HCT116 (cell line): ENCODE results near the gene GALNT6. TPM values are rescaled to one million over a fixed set of nuclear protein-coding genes. Genes with fewer than 3 reads are reported as not detected.

Source experiments
- ATAC-seq: fragments of 200-7000 bp; cut with Tn5 transposase; 2 replicates; pipeline ENCODE4 v1.9.1; 2020; ENCODE audit warnings: mild to moderate bottlenecking, moderate library complexity
- BruUV-seq: library from RNA; stranded (reverse); fragments of 400-500 nt; replicated peaks from 2 replicates; lab custom pipeline; 2021; lab: Mats Ljungman, UMichigan
- CTCF ChIA-PET: fragments of 300-600 bp; sonication (Branson Sonifier 250); formaldehyde crosslinking; loops from one replicate; lab custom pipeline; 2021; ENCODE audit warnings: antibody characterized with exemption; lab: Charles Lee
- POLR2A ChIA-PET: fragments of 300-600, 350-600 bp; sonication (Branson Sonifier 250); formaldehyde crosslinking; loops from one replicate; lab custom pipeline; 2021; ENCODE audit warnings: antibody characterized with exemption; lab: Charles Lee
- RAD21 ChIA-PET, 2 experiments: fragments of 300-600 bp; sonication (Branson Sonifier 250); formaldehyde crosslinking; loops; one replicate each; lab custom pipeline; 2023; ENCODE audit warnings: low total read pairs in 2 of 2; ENCODE audit not compliant: uncharacterized antibody in 2 of 2, unreplicated experiment in 2 of 2, low non-redundant PET in 1 of 2; lab: Charles Lee
- DNase-seq: peaks from one replicate; pipeline ENCODE4 v3.0.0-alpha.2; 2010; ENCODE audit warnings: low read depth, low spot score
- H2AFZ ChIP-seq: fragments of 200-600 bp; shearing (Covaris generic), sonication (generic); 2 replicates; pipeline ENCODE4 v1.6.1; 2017; ENCODE audit warnings: low read depth, mixed run types, mixed read lengths, antibody characterized with exemption, low read length; ENCODE audit not compliant: poor library complexity, severe bottlenecking
- H3K27ac ChIP-seq: 2 replicates; pipeline ENCODE4 v1.5.1; 2012; ENCODE audit warnings: low read depth, low read length
- H3K27me3 ChIP-seq: fragments of 200-600 bp; sonication (generic); 2 replicates; pipeline ENCODE4 v1.6.1; 2016; ENCODE audit warnings: mixed run types, low read length, mixed read lengths; ENCODE audit not compliant: insufficient read depth
- H3K36me3 ChIP-seq, 2 experiments: fragments of 200-500 bp in 1 of 2; fragments of 200-600 bp in 1 of 2; sonication (Bioruptor generic) in 1 of 2; sonication (generic) in 1 of 2; 2 replicates each; pipeline versions ENCODE4 v1.5.1 to v1.6.1; 2014 to 2016; ENCODE audit warnings: low read length in 2 of 2, inconsistent platforms in 1 of 2, mixed read lengths in 1 of 2, mixed run types in 1 of 2; ENCODE audit not compliant: insufficient read depth in 2 of 2, control insufficient read depth in 1 of 2
- H3K4me1 ChIP-seq, 2 experiments: fragments of 200-600 bp in 1 of 2; sonication (generic) in 1 of 2; 2 replicates each; pipeline versions ENCODE4 v1.5.1 to v1.6.1; 2012 to 2017; ENCODE audit warnings: low read length in 2 of 2, inconsistent platforms in 1 of 2, mild to moderate bottlenecking in 1 of 2, mixed read lengths in 1 of 2, mixed run types in 1 of 2, moderate library complexity in 1 of 2; ENCODE audit not compliant: insufficient read depth in 2 of 2, control insufficient read depth in 1 of 2
- H3K4me2 ChIP-seq: fragments of 200-600 bp; sonication (generic); 2 replicates; pipeline ENCODE4 v1.6.1; 2017; ENCODE audit warnings: mixed run types, low read length, mixed read lengths
- H3K4me3 ChIP-seq, 2 experiments: fragments of 200-600 bp in 1 of 2; sonication (generic) in 1 of 2; replicated peaks in 1 of 2; 2 replicates each; pipeline ENCODE4 v1.5.1; 2011 to 2016; ENCODE audit warnings: low read length in 2 of 2, control low read depth in 1 of 2, low read depth in 1 of 2, mild to moderate bottlenecking in 1 of 2, mixed read lengths in 1 of 2, mixed run types in 1 of 2
- H3K79me2 ChIP-seq: fragments of 200-600 bp; sonication (generic); 2 replicates; pipeline ENCODE4 v1.6.1; 2017; ENCODE audit warnings: mild to moderate bottlenecking, mixed run types, low read length, moderate library complexity, mixed read lengths; ENCODE audit not compliant: insufficient read depth
- H3K9ac ChIP-seq: fragments of 200-600 bp; sonication (generic); 2 replicates; pipeline ENCODE4 v1.6.1; 2016; ENCODE audit warnings: low read length, mixed read lengths
- H3K9me2 ChIP-seq: fragments of 200-600 bp; sonication (generic), shearing (Covaris generic); 2 replicates; pipeline ENCODE4 v1.6.1; 2017; ENCODE audit warnings: mixed run types, mild to moderate bottlenecking, moderate library complexity; ENCODE audit not compliant: insufficient read depth
- H3K9me3 ChIP-seq, 2 experiments: fragments of 200-500 bp in 1 of 2; fragments of 200-600 bp in 1 of 2; sonication (Bioruptor generic) in 1 of 2; sonication (generic) in 1 of 2; 2 replicates each; pipeline ENCODE4 v1.6.1; 2014 to 2017; ENCODE audit warnings: low read length in 2 of 2, mixed read lengths in 2 of 2, inconsistent platforms in 1 of 2, low read depth in 1 of 2, mild to moderate bottlenecking in 1 of 2, mixed run types in 1 of 2, moderate library complexity in 1 of 2; ENCODE audit not compliant: control insufficient read depth in 1 of 2, insufficient read depth in 1 of 2
- H4K20me1 ChIP-seq: fragments of 200-600 bp; sonication (generic), shearing (Covaris generic); 2 replicates; pipeline ENCODE4 v1.6.1; 2017; ENCODE audit warnings: mixed run types, mild to moderate bottlenecking, moderate library complexity; ENCODE audit not compliant: insufficient read depth
- CBX3 ChIP-seq: IDR thresholded peaks from 2 replicates; pipeline ENCODE4 v1.6.1; 2012; ENCODE audit warnings: low read depth
- CEBPB ChIP-seq: IDR thresholded peaks from 2 replicates; pipeline ENCODE4 v1.6.1; 2012; ENCODE audit warnings: low read depth
- EGR1 ChIP-seq: IDR thresholded peaks from 2 replicates; pipeline ENCODE4 v1.6.1; 2012; ENCODE audit warnings: low read depth
- ELF1 ChIP-seq: IDR thresholded peaks from 2 replicates; pipeline ENCODE4 v1.6.1; 2012; ENCODE audit warnings: low read depth, borderline replicate concordance
- EZH2 ChIP-seq: fragments of 200-600 bp; sonication (generic); IDR thresholded peaks from 2 replicates; pipeline ENCODE4 v1.6.1; 2017; ENCODE audit warnings: antibody characterized with exemption, mixed run types
- FOSL1 ChIP-seq: IDR thresholded peaks from 2 replicates; pipeline ENCODE4 v1.6.1; 2012; ENCODE audit warnings: low read depth
- JUND ChIP-seq: IDR thresholded peaks from 2 replicates; pipeline ENCODE4 v1.6.1; 2012
- SIN3A ChIP-seq: IDR thresholded peaks from 2 replicates; pipeline ENCODE4 v1.6.1; 2012; ENCODE audit warnings: low read depth
- SRF ChIP-seq: IDR thresholded peaks from 2 replicates; pipeline ENCODE4 v1.6.1; 2012; ENCODE audit warnings: low read depth
- YY1 ChIP-seq: IDR thresholded peaks from 2 replicates; pipeline ENCODE4 v1.6.1; 2011; ENCODE audit warnings: low read length, low read depth, moderate library complexity, mild to moderate bottlenecking; ENCODE audit not compliant: insufficient replicate concordance; ENCODE audit errors: extremely low read depth
- ZFX ChIP-seq: fragments of 450-650 bp; IDR thresholded peaks from 2 replicates; pipeline ENCODE4 v1.6.1; 2017
- ZNF274 ChIP-seq: fragments of 200-500 bp; sonication (Bioruptor generic); IDR thresholded peaks from 2 replicates; pipeline ENCODE4 v1.6.1; 2014; ENCODE audit warnings: mild to moderate bottlenecking, low read depth, low read length, inconsistent platforms
- intact Hi-C: fragments of 100-400 bp; cut with micrococcal nuclease; formaldehyde crosslinking; loops from 2 replicates; pipeline ENCODE4 v1.10.0; 2022
- total RNA-seq: library from RNA; stranded (reverse); gene quantifications from one replicate; pipeline ENCODE4 v1.2.1, GENCODE V29; 2021; ENCODE audit not compliant: unreplicated experiment
- TF ChIP-seq, protein P1 (sequence below): IDR thresholded peaks from 2 replicates; pipeline ENCODE4 v1.6.1; 2012; ENCODE audit warnings: low read depth
- TF ChIP-seq, protein P2 (sequence below): IDR thresholded peaks from 2 replicates; pipeline ENCODE4 v1.6.1; 2012
- TF ChIP-seq, protein P3 (sequence below): IDR thresholded peaks from 2 replicates; pipeline ENCODE4 v1.6.1; 2012
- TF ChIP-seq, protein P4 (sequence below): IDR thresholded peaks from 2 replicates; pipeline ENCODE4 v1.6.1; 2011; ENCODE audit warnings: mild to moderate bottlenecking, low read length, moderate library complexity; ENCODE audit not compliant: insufficient replicate concordance; ENCODE audit errors: extremely low read depth

Gene GALNT6
- total RNA-seq, 1 experiment from 2014 or later = 16.4 TPM

DNA sequence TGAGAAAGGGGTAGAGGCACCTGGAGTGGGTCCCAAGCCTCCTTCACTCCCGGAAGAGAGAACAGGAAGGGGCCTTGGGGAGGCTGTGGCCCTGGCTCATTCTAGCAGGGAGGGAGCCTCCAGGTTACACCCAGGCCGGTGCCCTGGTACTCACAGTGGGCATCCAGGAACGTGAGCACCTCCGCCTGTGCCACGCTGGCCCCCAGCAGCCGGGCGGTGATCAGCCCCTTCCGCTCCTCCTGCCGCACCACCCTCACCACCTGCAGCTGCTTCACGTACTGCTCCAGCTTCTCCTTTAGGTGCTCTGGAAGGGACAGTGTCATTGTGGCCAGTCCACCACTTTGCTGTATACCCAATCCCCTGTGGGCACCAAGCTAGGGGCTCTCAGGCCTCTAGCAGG lies 25.9 kb downstream of the GALNT6 start:
- Histone ChIP-seq H3K9me2 (no peaks in the 10 kb centered on the region), H2AFZ (no peak overlapping the region), H3K27me3 (no peaks in the 10 kb centered on the region), H3K4me2 (no peak overlapping the region), H3K27ac (no peak overlapping the region), H3K36me3 (peaks cover 0 to 7% of the 10 kb centered on the region in 2 experiments; a peak in 1 of 4 replicates), H3K4me3 (no peak overlapping the region), H3K79me2 (no peaks in the 10 kb centered on the region), H3K9me3 (no peaks in the 10 kb centered on the region), H3K9ac (no peak overlapping the region), H3K4me1 (peaks cover 0 to under 1% of the 10 kb centered on the region in 2 experiments; a peak in 1 of 4 replicates), H4K20me1 (no peaks in the 10 kb centered on the region)
- no peak for ATAC-seq
- RAD21 ChIA-PET = no interaction called here
- no peak for DNase-seq
- CTCF ChIA-PET = no interaction called here
- POLR2A ChIA-PET = no interaction called here
- no TSS peak for BruUV-seq
- TF ChIP-seq SIN3A (no peak), CEBPB (no peak)
- TF ChIP-seq, protein P1, sequence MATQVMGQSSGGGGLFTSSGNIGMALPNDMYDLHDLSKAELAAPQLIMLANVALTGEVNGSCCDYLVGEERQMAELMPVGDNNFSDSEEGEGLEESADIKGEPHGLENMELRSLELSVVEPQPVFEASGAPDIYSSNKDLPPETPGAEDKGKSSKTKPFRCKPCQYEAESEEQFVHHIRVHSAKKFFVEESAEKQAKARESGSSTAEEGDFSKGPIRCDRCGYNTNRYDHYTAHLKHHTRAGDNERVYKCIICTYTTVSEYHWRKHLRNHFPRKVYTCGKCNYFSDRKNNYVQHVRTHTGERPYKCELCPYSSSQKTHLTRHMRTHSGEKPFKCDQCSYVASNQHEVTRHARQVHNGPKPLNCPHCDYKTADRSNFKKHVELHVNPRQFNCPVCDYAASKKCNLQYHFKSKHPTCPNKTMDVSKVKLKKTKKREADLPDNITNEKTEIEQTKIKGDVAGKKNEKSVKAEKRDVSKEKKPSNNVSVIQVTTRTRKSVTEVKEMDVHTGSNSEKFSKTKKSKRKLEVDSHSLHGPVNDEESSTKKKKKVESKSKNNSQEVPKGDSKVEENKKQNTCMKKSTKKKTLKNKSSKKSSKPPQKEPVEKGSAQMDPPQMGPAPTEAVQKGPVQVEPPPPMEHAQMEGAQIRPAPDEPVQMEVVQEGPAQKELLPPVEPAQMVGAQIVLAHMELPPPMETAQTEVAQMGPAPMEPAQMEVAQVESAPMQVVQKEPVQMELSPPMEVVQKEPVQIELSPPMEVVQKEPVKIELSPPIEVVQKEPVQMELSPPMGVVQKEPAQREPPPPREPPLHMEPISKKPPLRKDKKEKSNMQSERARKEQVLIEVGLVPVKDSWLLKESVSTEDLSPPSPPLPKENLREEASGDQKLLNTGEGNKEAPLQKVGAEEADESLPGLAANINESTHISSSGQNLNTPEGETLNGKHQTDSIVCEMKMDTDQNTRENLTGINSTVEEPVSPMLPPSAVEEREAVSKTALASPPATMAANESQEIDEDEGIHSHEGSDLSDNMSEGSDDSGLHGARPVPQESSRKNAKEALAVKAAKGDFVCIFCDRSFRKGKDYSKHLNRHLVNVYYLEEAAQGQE = no peak
- intact Hi-C loops = no loop called here

DNA sequence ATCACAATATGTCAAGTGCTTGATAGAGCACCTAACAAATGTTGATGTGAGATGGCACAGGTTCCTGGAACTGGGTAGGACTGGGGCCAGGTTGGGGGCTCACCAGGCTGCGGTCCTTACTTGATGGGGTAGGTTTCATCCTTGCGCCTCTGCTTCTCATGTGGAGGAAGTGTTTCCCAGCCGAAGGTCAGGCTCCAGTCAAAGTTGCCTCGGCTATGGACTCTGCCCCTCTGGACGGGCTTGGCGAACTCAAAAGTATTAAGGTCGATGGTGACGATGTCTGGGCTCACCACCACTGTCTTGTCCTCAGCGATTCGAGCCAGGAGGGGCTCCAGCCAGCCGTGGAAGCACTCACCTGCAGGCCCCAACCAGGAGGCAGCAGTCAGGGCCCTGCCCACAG lies 27.2 kb downstream of the GALNT6 start:
- ATAC-seq = no peak
- CTCF ChIA-PET = no interaction called here
- Histone ChIP-seq H3K9me2 (no peaks in the 10 kb centered on the region), H3K9me3 (no peaks in the 10 kb centered on the region), H3K27me3 (no peaks in the 10 kb centered on the region), H3K9ac (no peak overlapping the region), H2AFZ (no peak overlapping the region), H3K36me3 (peaks cover 0 to 7% of the 10 kb centered on the region in 2 experiments; a peak in 1 of 4 replicates), H4K20me1 (no peaks in the 10 kb centered on the region), H3K79me2 (no peaks in the 10 kb centered on the region), H3K27ac (no peak overlapping the region), H3K4me2 (no peak overlapping the region), H3K4me1 (no peaks in the 10 kb centered on the region), H3K4me3 (no peak overlapping the region)
- POLR2A ChIA-PET = no interaction called here
- RAD21 ChIA-PET = no interaction called here
- BruUV-seq = no TSS peak
- no peak for TF ChIP-seq JUND
- no peak for TF ChIP-seq YY1
- TF ChIP-seq EZH2 = no peak
- no peak for TF ChIP-seq ZFX
- no peak for TF ChIP-seq ELF1
- TF ChIP-seq, protein P2, sequence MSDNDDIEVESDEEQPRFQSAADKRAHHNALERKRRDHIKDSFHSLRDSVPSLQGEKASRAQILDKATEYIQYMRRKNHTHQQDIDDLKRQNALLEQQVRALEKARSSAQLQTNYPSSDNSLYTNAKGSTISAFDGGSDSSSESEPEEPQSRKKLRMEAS = no peak
- no peak for TF ChIP-seq SIN3A
- TF ChIP-seq ZNF274 = no peak
- TF ChIP-seq FOSL1 = no peak
- no peak for TF ChIP-seq EGR1
- TF ChIP-seq CBX3 = no peak
- TF ChIP-seq, protein P3, sequence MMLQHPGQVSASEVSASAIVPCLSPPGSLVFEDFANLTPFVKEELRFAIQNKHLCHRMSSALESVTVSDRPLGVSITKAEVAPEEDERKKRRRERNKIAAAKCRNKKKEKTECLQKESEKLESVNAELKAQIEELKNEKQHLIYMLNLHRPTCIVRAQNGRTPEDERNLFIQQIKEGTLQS = no peak
- no peak for TF ChIP-seq SRF
- TF ChIP-seq, protein P4, sequence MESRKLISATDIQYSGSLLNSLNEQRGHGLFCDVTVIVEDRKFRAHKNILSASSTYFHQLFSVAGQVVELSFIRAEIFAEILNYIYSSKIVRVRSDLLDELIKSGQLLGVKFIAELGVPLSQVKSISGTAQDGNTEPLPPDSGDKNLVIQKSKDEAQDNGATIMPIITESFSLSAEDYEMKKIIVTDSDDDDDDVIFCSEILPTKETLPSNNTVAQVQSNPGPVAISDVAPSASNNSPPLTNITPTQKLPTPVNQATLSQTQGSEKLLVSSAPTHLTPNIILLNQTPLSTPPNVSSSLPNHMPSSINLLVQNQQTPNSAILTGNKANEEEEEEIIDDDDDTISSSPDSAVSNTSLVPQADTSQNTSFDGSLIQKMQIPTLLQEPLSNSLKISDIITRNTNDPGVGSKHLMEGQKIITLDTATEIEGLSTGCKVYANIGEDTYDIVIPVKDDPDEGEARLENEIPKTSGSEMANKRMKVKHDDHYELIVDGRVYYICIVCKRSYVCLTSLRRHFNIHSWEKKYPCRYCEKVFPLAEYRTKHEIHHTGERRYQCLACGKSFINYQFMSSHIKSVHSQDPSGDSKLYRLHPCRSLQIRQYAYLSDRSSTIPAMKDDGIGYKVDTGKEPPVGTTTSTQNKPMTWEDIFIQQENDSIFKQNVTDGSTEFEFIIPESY = no peak
- no peak for DNase-seq
- intact Hi-C loops = no loop called here
